K562 treated with DMSO at 1 percent for 4 hours (cell line): ENCODE results near the gene MBIP. TPM values are rescaled to one million over a fixed set of nuclear protein-coding genes. Genes with fewer than 3 reads are reported as not detected.

Experiments
- total RNA-seq: library from RNA; unstranded; fragments of 300-600 nt; gene quantifications from 2 replicates; pipeline ENCODE4 v1.2.3, GENCODE V29; 2022; ENCODE audit not compliant: insufficient read depth

MBIP gene
- total RNA-seq = 7.6 and 9.5 TPM in 2 replicates

GRCh38 chr14:36320200-36320896 lies at the start of gene MBIP:
MBIP (minus strand) TSS chr14:36320637; CDS start chr14:36320588, 49 bp downstream.

Other genes starting within 250 kb of the MBIP start
- not detected in 2 replicates for gene PTCSC3, start 143.9 kb downstream of the MBIP start, total RNA-seq
- not detected in 2 replicates for gene NKX2-1, start 199.6 kb upstream of the MBIP start, total RNA-seq